OCI-M2 (cell line): ENCODE data around the gene IFT27.
A peak's percentile ranks its signal among the peaks of the same experiment; 100 is the strongest.
"Not testable (repeated sequence)": the region's sequence is repeated elsewhere in the genome, so short reads cannot be mapped to it uniquely, and the experiment has no call there.

Experiments
- DNase-seq: peaks from one replicate; lab custom pipeline; 2025; ENCODE audit not compliant: unreplicated experiment; lab: John Stamatoyannopoulos, UW

IFT27 gene

GRCh38 chr22:36765943-36766450 is 9.9 kb downstream of the IFT27 start:
- DNase-seq, result no peak

- DNase-seq, result no peak
Measured at GRCh38 chr22:36765131-36765942, 10.6 kb downstream of the IFT27 start.

GRCh38 chr22:36764641-36765040 is 11.3 kb downstream of the IFT27 start:
- no peak for DNase-seq

- DNase-seq, result no peak
Measured at GRCh38 chr22:36764060-36764459, 11.9 kb downstream of the IFT27 start.

GRCh38 chr22:36763576-36763975 is 12.3 kb downstream of the IFT27 start:
- DNase-seq, result no peak

GRCh38 chr22:36762687-36763260 is 13.1 kb downstream of the IFT27 start:
- DNase-seq, result no peak

- no peak for DNase-seq
Measured at GRCh38 chr22:36761553-36762240, 14.2 kb downstream of the IFT27 start.

- no peak for DNase-seq
Measured at GRCh38 chr22:36760786-36761185, 15.1 kb downstream of the IFT27 start.

- no peak for DNase-seq
Measured at GRCh38 chr22:36759481-36760159, 16.3 kb downstream of the IFT27 start.

- no peak for DNase-seq
Measured at GRCh38 chr22:36758792-36759271, 17.1 kb downstream of the IFT27 start.

- peak; percentile 7 for DNase-seq
Measured at GRCh38 chr22:36757668-36758211, 18.2 kb downstream of the IFT27 start.

- DNase-seq, result no peak
Measured at GRCh38 chr22:36756746-36757655, 18.9 kb downstream of the IFT27 start.

- no peak for DNase-seq
Measured at GRCh38 chr22:36756031-36756430, 19.9 kb downstream of the IFT27 start.

GRCh38 chr22:36755316-36755715 is 20.6 kb downstream of the IFT27 start:
- no peak for DNase-seq

- DNase-seq, result not testable (repeated sequence)
Measured at GRCh38 chr22:36754881-36755280, 21.0 kb downstream of the IFT27 start.

GRCh38 chr22:36753916-36754315 is 22.0 kb downstream of the IFT27 start:
- no peak for DNase-seq

GRCh38 chr22:36753120-36753802 is 22.7 kb downstream of the IFT27 start:
- DNase-seq, result no peak

GRCh38 chr22:36746375-36746970 is 29.4 kb downstream of the IFT27 start:
- DNase-seq, result no peak
